Measurements from ENCODE around the gene DCAF8.

DNA sequence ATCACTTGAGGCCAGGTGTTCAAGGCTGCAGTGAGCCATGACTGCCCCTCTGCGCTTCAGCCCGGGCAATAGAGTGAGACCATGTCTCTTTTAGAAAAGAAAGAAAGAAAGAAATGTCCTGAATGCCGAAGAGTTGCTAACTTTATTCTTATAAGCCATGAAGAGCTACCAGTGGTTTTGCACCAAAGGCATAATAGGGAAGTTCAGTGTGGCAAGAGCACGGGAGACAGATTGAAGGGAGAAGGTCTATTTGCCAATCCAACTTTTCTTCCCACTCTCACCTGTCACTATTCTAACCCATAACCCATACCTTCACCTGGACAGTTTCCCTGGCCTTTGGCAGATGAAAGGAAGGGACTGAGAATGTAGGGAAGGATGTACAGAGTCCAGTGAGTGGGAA is 61.6 kb downstream of the DCAF8 start:
- TF ChIP-seq, protein P1, sequence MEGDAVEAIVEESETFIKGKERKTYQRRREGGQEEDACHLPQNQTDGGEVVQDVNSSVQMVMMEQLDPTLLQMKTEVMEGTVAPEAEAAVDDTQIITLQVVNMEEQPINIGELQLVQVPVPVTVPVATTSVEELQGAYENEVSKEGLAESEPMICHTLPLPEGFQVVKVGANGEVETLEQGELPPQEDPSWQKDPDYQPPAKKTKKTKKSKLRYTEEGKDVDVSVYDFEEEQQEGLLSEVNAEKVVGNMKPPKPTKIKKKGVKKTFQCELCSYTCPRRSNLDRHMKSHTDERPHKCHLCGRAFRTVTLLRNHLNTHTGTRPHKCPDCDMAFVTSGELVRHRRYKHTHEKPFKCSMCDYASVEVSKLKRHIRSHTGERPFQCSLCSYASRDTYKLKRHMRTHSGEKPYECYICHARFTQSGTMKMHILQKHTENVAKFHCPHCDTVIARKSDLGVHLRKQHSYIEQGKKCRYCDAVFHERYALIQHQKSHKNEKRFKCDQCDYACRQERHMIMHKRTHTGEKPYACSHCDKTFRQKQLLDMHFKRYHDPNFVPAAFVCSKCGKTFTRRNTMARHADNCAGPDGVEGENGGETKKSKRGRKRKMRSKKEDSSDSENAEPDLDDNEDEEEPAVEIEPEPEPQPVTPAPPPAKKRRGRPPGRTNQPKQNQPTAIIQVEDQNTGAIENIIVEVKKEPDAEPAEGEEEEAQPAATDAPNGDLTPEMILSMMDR (IDR thresholded peaks at IDR 0.05; ENCODE audit: insufficient read depth, low read depth, low read length): no peak
- no peak for TF ChIP-seq EZH2 (IDR thresholded peaks at IDR 0.05; ENCODE audit: insufficient read depth, low read length)

All from astrocyte (in vitro differentiated cells and primary cell).